Pons (tissue), 1 donor: ENCODE measurements around the gene CREBBP.

Experiments used
- DNase-seq: peaks from one replicate; pipeline ENCODE4 v3.0.0-alpha.2; 2016; ENCODE audit warnings: low spot score

The CREBBP gene

GRCh38 chr16:3736116-3736515 lies 144.4 kb downstream of the CREBBP start:
- no peak for DNase-seq

DNA sequence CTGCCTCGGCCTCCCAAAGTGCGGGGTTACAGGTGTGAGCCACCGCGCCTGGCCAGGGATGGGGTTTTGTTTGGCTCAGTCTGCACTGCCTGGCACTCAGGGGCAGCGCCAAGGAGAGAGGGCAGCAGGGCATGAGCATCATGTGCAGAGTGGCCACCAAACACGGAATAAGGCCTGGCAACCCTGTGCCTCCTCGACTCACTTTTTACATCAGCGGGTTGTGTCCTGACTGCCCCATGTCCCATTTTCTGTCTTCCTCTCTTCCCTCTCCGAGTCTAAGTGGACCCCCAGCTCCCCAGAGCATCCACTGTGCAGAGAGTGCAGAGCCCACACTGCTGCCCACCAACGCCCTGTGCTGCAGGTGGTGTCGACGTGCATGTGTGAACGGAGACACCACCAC lies 145.0 kb downstream of the CREBBP start:
- DNase-seq = no peak

GRCh38 chr16:3734758-3735221 lies 145.7 kb downstream of the CREBBP start:
- no peak for DNase-seq

DNA sequence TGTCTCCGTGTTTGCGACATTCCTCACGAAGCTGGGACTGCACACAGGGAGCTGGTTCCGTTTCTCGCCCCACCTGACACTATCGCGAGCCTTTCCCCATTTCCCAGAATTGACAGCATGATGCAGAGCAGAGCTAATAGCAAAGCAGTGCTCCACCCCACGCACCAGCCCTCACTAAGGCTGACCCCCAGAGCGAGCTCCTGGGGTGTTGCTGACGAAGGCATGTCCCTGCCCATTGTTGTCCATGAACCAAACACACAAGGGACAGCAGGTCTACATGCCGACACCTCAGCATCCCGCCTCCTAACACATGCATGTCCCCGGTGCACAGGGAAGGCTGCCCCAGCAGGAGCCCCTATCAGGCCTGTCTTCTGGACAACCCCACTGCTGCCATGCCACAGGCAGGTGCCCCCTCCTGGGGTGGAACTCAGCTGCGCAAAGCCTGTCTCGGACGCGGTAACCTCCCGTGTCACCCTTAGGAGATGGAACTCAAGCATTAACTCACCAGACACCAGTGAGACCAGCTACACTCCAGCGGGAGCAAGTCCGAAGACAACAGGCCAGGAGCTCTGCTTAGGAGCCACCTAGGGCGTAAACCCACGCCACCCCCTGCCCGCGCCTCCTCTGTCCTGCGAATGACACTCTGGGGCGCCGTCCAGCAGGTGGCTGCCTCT lies 146.3 kb downstream of the CREBBP start:
- no peak for DNase-seq

GRCh38 chr16:3732171-3732570 lies 148.3 kb downstream of the CREBBP start:
- DNase-seq = no peak

DNA sequence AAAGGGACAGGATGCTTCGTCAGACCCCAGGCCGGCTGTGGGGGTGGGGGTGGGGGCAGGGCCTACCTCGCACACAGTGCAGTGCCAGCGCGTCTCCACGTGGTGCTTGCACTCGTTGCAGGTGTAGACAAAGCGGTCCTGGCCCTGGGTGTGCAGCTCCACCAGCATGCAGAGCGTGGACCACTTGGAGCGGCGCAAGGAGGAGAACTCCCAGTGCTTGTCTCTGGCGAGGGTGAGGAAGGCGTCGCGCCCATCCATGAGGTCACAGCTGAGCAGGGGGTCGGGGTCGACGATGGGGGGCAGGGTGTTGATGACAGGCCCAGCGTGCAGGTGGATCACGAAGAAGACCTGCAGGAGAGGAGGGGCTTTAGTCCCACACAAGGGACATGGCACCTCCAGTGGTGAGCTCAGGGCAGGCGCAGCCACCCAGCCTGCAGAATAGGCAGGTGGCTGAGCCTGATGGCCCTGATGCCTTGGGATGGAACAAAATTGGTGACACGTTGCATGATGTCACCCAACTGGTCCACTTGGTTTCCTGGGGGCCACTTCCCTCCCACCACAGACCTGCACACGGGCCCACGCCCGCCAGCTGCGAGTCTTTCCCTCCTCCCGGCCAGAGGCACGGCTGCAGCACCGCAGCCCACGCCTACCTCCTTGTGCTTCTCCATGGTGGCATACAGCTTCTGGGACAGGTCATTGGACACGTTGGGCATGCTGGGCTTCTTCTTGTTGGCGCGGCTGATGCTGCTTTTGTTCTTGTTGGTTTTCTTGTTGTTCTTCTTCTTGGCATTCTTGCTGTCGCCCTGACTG lies 149.2 kb downstream of the CREBBP start:
- no peak for DNase-seq

DNA sequence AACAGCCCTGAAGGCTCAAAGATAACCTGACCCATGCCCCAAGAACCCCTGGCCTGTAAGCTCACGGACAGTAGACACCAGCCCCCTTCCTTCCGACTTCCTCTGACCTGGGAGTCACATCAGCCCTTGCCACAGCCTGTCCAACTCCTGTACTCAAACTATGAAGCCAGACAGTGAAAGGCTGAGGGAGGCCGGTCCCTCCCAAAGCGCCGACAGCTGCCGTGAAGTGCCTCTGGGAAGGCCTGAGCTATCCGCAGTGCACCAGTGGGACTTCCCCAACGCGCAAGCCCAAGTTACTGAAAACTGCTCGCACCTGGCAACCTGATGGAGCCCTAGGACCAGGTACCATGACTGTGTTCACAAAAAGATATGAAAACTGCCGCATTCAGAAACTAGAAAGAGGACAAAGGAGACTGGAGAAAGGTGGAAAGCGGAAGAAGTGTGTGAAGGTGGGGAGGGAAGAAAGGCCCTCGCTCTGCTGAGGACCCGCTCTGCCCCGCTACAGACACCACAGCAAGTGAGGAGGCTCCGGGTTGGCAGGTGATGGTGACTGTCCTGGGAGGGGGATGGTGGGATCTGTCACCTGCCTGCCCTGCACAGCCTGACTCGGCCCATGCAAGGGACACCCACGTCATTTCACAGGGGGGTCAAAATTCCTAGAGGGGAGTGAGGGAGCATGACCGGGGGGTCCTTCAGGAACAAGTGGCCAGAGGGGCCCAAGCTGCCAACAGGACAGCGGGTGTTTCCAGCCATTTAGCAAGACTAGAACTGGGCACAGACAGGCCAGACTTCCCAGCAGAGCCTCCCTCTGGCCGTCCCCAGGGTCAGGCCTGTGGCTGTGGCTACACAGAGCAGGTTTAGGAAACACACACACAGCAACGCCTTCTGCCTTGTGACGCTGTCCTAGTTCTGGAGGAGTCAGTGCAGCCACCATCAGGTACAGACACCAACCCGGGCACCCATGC lies 150.1 kb downstream of the CREBBP start:
- no peak for DNase-seq

- no peak for DNase-seq
These were observed 151.1 kb downstream of the CREBBP start for GRCh38 chr16:3729161-3730112.

DNA sequence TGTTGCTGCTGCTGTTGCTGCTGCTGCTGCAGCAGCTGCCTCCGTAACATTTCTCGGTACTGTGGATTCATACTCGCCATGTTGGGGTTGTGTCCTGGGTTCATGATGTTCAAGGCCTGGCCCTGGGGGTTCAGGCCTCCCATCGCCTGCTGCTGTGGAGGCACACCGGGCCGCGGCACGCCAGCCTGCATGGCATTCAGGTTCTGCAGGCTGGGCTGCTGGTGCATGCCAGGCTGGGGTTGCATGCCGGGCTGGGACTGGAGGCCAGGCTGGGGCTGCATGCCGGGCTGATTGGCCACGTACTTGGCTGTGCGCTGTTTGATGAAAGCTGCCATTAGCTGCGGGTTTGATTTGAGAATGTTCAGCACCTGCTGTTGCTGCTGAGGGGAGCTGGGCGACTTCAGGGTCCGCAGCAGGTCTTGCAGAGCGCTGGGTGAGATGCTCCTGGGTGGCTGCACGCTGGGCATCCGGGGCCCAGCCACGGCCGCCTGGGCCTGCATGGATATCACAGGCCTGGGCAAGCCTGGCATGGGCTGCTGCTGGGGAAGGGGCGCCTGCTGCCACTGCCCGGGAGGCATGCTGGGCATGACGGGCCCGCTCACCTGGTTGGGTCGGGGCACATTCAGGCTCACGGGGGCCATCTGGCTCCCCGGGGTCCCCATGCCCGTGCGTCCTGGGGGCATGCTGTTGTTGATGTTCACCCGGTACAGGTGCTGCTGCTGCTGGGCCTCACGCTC lies 151.9 kb downstream of the CREBBP start:
- no peak for DNase-seq

GRCh38 chr16:3727806-3728381 lies 152.6 kb downstream of the CREBBP start:
- no peak for DNase-seq

DNA sequence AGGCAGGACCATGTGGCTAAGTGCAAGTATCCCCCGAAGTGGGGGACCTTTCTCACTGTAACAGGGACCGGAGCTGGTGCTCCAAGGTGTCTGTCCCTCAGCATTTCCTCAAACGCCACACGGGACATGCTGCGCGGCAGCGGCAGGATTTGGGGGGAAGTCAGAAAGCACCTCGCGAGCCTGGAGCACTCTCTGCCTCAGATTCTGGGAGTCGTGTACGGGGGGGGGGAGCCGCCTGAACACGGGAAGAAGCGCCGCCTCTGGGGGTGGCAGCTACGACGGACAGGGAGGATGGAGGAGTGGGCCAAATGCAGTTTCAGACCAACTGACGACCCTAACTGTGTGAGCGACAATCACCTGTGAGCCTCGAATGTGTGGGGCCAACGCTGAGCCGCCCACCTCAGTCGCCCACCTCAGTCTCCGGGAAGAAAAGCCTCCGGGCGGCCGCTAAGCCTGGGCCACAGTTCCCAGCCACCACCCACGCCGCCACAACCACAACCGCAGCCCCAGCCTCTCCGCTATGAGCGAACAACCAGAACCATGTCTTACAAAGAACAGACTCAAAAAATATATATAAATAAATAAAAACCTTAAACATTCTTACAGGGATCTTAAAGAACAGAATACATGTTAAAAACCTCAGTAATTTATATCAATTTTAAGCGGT lies 154.4 kb downstream of the CREBBP start:
- no peak for DNase-seq

GRCh38 chr16:3725276-3725675 lies 155.2 kb downstream of the CREBBP start:
- DNase-seq = no peak

DNA sequence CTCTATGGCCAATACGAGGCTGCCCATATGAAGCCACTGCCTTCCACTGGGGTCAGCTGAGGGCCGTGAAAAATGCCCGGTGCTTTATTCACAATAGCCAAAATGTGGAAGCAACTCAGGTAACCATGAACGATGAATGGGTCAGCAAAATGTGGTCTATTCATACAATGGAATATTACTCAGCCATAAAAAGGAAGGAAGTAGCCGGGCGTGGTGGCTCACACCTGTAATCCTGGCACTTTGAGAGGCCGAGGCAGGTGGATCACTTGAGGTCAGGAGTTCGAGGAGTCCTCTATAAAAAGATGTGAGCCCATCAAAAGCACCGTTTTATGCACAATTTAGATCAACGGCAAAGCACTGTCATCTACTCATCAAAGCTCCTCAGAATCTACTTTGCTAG lies 158.0 kb downstream of the CREBBP start:
- DNase-seq = no peak

DNA sequence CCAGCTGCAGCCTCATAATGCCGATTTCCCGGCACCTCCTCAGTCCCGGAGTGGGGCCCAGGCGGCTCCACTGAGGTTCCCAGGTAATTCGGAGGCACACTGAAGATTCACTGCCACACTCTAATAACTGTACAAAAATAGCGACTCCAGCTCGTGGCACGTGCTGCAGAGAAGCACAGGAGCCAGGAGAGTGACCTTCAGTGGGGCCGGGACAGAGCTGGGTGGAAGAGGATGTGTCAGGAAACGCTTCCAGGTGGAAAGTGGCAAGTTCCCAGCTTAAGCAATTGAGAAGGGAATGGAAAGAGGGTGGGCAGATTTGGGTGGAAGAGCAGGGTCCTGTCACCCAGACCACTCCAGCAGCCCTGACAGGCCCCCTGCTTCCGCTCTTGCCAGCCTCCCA lies 160.1 kb downstream of the CREBBP start:
- DNase-seq = no peak

GRCh38 chr16:3718628-3719027 lies 161.9 kb downstream of the CREBBP start:
- no peak for DNase-seq

DNA sequence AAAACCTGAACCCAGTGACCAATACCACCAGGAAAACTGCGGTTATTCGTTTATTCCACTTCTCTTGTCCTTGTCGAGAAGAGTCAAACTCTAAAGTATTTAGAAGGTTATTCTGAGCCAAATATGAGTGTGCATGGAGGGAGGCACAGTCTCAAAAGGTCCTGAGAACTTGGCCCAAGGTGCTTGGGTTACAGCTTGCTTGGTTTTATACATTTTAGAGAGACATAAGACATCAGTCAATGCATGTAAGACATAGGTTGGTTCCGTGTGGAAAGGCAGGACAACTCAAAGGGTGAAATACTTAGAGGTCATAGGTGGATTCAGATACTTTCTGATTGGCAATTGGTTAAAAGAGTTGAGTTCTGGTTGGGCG lies 162.5 kb downstream of the CREBBP start:
- DNase-seq = no peak

DNA sequence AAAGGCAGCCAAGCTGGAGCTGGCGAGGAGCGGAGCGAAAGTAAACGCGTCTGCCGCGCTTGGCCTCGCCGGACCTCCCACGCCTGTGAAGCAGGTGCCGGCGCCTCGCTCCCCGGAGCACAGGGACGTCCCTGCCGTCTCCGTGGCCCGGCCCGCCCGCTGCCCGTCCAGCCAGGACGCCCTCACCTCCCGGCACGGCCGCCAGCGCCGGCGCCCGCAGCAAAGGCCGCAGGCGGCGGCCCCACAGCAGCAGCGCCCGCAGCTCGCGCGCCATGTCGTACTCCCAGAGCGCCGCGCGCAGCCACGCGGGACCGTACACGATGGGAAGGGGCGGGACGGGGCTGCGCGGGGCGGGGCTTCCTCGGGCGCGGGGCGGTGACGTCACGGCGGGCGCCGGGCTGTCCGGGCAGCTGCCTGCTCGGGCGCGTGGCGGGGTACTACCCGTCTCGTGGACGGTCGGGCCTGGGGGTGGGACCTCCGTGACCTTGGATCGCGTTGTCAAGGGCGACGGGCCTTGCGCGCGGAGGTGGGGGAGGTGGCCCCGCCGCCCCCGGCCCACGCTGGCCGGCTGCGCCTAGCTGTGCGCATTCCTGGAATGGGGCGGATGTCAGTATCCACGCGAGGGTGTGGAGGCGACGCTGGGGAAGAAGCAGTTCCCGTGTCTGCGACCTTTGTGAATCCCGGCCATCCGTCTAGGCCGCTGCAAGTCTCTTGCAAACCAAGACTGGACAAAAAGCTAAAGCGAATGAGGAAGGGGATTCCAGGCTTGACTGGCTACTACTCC lies 163.1 kb downstream of the CREBBP start, which contains the start of gene TRAP1:
TSS of gene TRAP1 (minus strand) at position 290 of the 784 bp plus-strand sequence. CDS start at position 274, 16 bp downstream.
- DNase-seq = peak; percentile 80

DNA sequence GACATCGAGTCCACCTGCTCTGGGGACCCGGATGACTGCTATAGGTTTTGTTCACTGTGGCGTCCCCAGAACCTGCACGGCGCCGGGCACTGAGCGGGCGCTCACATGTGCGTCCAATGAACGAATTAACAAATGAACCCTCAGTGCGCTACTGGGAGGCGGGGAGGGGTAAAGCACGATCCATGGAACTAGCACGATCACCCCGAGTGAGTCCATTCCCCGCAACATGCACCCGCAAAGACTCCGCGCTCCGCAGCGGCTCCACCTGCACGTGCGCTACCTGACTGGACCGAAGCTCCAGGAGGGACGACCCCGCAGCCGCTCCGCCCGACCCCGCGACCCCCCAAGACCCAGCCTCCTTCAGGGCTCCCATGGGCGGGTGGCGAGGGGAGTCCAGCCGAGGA lies 163.7 kb downstream of the CREBBP start:
- no peak for DNase-seq

GRCh38 chr16:3715430-3715829 lies 165.1 kb downstream of the CREBBP start:
- no peak for DNase-seq
